T follicular helper cell (primary cell): ENCODE data around the gene ACOT12.

Experiments used
- DNase-seq: peaks from one replicate; pipeline ENCODE4 v3.0.0-alpha.2; 2020; ENCODE audit warnings: low read depth

ACOT12 gene

DNA sequence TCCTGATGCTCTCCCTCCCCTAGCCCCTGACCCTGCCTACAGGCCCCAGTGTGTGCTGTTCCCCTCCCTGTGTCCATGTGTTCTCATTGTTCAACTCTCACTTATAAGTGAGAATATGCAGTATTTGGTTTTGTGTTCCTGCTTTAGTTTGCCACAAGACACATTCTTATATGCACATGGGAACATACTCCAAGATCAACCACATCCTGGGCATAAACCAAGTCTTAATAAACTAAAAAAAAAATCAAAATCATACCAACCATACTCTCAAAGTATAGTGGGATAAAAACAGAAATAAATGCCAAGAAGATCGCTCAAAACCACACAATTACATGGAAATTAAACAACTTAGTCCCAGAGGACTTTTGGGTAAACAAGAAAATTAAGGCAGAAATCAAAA is 103.8 kb downstream of the ACOT12 start:
- no peak for DNase-seq

GRCh38 chr5:81288021-81288433 is 105.9 kb downstream of the ACOT12 start:
- no peak for DNase-seq

GRCh38 chr5:81286059-81286617 is 107.8 kb downstream of the ACOT12 start:
- no peak for DNase-seq

GRCh38 chr5:81283976-81284375 is 110.0 kb downstream of the ACOT12 start:
- DNase-seq: no peak
